ENCODE data around the gene TVP23B.
"Not testable (repeated sequence)": the region's sequence is repeated elsewhere in the genome, so short reads cannot be mapped to it uniquely, and the experiment has no call there.

TVP23B gene

DNA sequence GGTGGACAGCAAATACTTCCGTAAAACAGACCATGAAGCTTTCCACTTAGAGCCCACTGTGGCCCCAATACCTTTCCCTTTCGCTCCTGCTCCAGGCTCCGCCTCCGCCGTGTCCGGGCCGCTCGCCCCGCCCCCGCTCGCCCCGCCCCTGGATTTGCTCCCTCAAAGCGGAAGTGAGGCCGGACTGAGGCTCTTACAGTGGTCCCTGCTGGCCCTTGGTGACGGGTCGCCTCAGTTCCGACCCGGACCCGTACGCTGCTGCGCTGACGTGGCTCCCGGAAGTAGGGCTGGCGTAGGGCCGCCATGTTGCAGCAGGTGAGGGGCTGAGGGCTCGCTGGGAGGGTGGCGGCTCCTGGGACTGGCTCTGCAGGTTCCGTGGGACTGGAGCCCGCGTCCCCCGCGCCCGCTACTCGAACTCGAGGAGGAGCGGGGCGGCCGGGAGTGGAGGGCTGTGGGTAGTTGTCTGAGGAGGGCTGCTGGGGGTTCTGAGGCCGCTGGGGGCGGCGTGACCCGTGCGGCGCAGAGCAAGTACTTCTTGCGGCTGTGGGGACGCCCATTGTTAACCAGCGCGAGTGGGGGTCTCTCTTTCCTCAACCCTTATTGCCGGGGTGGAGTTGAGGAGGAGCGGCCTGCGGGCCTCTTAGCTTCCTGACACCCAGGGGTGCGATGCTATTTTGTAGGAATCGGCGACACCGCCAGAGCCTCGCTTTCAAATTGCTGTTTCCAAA lies at the start of gene TVP23B:
Gene TVP23B (plus strand): TSS at position 193 of the 728 bp plus-strand sequence. CDS start 111 bp downstream, at position 304.
- DNase-seq (ENCODE audit: low read depth, low spot score) = peak; percentile 53

DNA sequence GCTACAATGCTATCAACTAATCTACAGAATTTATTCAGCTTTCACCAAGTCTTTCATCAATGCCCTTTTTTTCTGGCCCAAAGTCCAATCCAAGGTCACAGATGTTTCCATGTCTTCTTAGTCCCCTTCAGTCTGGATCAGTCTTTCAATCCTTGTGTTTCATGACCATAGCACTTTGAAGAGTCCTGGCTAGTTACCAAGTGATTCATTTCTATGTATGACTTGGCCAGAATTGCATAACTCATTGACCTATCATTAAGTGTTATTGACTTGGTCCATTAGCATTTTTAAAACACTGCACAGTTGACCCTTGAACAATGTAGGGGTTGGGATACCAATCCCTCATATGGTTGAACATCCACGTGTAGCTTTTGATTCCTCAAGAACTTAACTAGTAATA lies 48.5 kb upstream of the TVP23B start:
- not testable (repeated sequence) for DNase-seq (ENCODE audit: low read depth, low spot score)

DNA sequence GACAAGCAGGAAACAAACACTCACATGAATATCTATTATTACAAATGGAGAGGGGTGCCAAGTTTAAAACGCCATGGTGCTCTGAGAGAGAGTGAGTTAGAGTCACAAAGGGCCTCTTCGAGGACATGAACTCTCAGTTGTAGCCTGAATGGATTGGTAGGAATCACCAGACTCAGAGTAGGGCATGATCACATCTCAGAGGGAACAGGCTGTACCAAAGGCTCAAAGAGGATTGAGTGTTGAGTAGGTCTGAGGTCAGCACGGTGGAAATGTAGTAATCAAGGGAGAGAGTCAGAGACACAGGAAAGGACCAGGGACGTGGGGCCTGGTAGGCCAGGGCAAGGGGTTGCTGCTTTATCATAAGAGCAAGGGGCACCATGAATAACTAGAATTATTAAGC lies 47.6 kb upstream of the TVP23B start:
- not testable (repeated sequence) for DNase-seq (ENCODE audit: low read depth, low spot score)

DNA sequence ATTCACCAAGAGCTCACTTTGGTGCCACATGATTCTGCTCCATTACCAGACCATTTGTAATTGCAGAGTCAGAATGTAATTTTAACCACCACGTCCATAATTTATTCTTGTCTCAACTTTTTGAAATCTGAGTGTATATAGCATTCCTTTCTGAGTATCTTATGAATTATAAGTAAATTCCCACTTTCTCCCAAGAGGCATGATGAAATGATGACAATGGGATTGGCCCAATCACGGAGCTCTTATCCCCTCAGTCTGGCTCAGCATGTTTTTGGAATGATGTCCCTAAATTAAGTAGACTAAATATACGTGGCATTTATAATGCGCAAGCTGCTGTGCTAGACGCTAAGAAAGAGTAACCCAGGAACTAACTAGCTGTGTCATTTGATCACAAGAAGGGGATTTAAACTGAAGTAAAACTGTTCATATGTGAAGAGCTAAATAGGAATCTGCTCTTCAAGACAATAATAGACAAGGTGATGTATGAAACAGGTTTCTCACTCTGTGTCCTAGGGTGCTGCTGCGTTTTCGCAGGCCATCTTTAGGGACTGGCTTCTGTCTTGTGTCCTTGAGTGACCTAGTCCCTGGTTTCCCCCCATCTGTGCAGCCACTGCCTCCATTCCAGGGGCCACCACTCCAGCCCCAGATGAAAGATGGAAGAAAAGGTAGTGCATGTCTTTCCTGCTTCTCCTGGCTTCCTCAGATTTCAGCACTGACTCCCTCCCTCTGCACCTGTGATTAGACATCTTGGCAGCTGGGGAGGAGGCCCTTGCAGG lies 41.2 kb upstream of the TVP23B start:
- DNase-seq (ENCODE audit: low read depth, low spot score) = not testable (repeated sequence)

DNA sequence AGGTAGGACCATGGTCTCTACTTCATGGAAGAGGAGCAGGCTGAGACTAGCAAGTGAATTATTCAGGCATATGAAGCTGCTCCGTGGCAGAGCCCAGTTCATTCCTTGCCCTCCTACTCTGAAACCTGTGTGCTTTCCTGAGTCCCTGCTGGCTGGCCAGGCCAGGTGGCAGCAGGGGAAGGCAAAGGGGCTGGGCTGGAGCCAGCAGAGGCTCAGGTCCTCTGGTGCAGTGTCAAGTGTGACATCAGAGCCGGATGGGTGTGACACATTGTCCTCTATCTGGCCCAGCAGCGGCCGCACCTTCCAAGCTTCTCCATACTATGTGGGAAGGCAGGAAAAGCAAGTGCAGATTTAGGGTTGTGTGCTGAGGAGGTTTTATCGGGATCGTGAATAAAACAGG lies 39.8 kb upstream of the TVP23B start:
- DNase-seq (ENCODE audit: low read depth, low spot score) = not testable (repeated sequence)

DNA sequence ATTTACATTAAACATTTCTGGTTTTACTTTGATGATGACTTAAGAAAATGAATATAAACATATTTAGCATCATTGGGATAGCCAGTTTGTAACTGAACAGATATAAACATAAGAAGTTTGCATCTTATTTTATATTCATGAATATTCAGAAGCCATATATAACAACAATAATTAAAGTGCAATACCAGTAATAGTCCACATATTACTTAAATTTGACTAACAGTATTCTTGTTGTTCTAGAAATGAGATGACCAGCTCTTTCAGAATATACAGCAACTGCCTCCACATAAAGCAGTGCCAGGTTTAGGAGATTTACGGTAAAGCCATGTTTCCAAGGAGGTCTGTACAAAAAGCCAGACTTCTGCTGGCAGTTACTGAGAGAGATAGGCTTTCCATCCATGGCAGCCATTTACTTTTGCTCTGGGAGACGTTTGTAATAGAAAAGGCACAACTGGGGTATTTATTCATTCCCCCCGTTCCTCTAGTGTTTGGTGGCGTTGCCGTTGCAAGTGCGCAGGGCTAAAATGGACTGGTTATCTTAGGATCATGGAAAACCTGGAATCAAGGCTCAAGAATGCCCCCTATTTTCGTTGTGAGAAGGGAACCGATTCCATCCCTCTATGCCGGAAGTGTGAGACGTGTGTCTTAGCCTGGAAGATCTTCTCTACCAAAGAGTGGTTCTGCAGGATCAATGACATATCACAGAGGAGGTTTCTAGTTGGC lies 37.1 kb upstream of the TVP23B start, which contains the start of gene FBXW10:
Gene FBXW10 (plus strand): TSS at position 356 of the 723 bp plus-strand sequence. CDS start 191 bp downstream, at position 547.
- DNase-seq (ENCODE audit: low read depth, low spot score) = not testable (repeated sequence)

DNA sequence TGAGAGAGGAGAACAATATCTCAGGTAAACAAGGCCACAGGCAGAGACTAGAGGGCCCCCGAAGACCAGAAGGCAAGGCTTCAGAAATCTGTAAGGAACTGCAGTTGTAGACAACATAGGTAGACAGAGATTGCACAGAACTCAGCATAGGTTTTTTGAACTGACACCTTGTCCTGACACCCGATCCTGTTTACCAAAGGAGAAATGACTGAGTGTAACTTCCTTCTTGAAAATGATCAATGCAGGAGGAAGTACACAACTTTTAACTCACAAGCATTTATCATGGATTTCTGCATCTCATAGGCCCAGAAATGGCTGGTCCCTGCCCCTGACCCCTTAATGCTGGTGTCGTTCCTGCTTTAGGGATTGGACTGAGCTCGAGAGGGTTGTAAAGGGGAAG lies 36.3 kb upstream of the TVP23B start:
- DNase-seq (ENCODE audit: low read depth, low spot score) = not testable (repeated sequence)

DNA sequence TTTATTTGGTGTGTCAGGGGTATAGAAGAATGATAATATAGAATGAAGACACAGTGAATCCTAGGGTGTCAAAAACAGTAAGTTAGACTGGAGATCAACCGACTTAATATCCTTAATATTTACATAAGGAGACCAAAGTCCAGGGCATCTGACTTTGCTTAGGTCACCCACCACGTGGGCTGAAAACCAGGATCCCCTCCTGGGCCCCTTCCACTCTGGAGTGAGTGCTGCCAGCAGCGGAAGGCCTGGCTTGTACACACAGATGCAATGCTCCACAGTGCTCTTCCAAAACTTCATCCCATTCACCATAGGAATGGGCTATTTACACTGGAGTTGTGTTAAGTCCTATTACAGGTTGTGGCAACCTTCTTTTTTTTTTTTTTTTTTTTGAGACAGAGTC lies 34.4 kb upstream of the TVP23B start:
- DNase-seq (ENCODE audit: low read depth, low spot score) = not testable (repeated sequence)

DNA sequence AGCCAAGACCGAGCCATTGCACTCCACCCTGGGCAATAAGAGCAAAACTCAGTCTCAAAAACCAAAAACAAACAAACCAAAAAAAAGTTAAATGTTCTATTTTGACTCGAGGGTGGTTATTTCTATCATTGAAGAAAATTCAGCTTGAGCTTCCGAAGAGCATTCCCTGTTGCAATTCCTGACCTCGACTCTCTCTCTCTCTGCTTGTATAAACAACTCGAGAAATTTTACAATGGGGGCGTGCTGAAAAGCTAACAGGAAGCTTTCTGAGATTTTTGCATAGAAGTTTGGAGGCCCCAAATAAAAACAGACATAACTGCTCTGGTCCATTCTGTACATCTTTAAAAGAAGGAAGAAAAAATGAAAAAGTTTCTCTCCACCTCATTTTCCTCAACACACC lies 33.5 kb upstream of the TVP23B start:
- DNase-seq (ENCODE audit: low read depth, low spot score) = not testable (repeated sequence)

DNA sequence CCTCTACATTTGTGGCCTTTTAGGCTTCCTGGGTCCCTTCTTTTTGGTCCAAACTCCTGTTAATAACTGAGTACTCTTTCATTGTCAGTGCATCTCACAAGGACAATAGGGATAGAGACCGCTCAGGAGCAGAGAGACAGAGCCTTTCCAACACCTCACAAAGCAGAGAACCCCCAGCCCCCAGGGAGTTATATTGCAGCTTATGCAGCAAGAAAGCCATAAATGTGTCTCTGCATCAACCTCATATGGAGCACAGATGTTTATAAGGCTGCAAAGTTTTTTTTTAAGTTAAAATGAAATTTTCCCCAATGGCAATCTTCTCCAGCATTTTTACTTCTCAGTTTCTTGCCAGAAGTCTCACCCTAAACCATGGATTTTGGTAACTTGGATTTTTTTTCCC lies 30.7 kb upstream of the TVP23B start:
- DNase-seq (ENCODE audit: low read depth, low spot score) = not testable (repeated sequence)

DNA sequence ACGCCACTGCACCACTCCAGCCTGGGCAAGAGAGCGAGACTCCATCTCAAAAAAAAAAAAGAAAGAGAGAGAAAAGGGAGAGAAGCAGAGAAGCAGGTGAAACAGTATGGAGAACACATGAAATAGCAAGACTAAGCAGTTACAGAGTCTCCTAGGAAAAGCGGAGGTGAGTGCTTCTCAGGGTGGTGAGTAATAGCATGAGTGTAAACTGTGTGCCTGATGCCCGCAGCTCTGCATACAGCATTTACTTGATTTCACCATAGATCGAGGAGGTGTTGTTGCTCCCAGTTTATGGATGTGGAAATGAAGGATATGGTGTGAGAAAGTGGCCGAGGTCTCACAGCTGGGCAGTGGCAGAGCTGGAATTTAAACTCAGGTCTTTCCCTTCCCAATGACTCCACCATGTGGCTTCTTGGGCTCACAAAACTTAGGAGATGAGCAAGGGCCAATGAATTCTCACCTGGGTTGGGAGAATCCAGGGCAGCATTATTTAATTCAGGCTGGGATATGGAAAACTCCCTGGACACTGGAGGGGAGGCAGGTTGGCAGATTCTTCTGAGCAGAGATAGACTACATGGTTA lies 27.1 kb upstream of the TVP23B start:
- not testable (repeated sequence) for DNase-seq (ENCODE audit: low read depth, low spot score)

DNA sequence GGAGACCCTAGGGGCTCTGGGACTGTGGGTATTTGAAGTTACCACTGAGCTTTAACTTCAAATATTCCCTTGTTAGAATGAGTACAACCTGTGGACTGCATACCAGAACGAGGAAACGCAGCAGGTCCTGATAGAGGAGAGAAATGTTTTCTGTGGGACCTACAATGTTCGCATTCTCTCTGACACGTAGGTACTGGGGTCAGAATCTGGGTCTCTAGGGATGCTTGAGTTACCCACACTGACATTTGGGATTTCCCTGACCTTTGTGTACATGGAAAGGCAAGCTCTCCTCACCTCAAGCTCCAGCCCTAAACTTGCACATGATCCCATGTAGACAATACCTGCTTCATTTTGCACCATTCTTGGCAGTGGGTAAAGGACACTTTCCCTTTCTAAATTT lies 25.0 kb upstream of the TVP23B start:
- DNase-seq (ENCODE audit: low read depth, low spot score) = not testable (repeated sequence)

DNA sequence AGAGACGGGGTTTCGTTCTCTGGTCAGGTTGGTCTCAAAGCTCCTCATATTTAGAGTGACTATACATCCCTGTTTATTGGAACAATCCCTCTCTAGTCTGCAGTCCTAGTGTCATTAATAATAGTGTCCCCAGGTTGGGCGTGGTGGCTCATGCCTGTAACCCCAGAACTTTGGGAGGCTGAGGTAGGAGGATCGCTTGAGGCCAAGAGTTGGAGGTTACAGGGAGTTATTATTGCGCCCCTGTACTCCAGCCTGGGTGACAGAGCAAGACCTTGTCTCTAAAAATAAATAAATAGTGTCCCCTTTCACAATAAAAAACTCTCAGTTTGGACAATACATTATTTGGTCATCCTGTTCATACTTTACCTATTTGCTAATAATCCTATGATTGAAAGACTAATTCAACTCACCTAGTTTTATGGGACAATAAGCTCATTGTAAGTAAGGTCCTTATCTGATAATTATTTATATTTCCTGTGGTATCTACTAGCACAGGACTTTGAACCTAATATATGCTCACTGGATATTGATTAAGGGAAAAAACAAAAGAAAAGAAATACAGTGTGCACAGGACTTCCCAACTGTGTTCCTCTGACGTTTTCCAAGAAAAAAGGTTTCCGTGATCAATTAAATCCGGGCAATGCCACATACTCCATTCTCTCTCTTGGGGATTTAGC lies 23.5 kb upstream of the TVP23B start:
- DNase-seq (ENCODE audit: low read depth, low spot score) = not testable (repeated sequence)

DNA sequence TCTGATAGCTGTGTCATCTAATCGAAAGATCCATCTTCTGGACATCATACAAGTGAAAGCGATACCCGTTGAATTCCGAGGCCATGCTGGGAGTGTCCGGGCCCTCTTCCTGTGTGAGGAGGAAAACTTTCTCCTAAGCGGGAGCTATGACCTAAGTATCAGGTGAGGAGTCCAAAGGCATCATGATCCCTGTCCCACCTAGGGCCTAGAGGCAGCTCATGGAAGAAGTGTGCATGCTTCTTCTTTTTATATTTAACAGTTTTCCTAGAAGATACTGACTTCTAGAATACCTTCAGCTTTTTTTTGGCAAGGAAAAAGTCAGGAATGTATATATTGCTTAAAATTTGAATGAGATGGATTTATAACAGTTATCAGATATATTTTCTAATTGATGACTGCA lies 22.6 kb upstream of the TVP23B start:
- not testable (repeated sequence) for DNase-seq (ENCODE audit: low read depth, low spot score)

DNA sequence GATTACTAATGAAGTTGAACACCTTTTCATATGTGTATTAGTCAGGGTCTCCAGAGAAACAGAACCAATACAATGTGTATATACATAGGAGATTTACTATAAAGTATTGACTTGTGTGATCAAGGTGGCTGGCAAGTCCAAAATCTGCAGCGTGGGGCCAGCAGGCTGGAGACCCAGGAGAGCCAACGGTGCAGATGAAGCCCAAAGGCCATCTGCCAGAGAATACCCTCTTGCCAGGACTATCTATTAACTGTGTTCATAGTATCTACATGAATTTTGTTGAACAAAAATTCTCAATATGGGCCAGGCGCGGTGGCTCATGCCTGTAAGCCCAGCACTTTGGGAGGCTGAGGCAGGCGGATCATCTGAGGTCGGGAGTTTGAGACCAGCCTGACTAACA lies 20.8 kb upstream of the TVP23B start:
- DNase-seq (ENCODE audit: low read depth, low spot score) = not testable (repeated sequence)

DNA sequence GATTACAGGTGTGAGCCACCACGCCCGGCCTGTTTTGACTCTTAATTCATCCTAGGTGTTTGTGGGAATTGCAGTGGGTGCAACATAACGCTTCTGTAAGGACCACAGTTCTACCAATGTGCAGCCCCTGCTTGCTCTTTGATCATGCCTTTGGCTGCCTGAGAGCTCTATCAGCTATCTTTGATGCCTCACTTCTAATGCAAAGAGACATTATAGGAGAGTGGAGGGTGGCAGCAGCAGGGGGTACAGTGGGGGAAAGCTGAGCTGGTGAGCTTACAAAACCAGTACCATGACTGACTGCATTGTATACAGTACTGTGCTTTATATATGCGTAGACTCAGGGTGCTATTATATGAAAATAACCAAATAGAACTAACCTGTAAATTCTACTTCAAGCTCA lies 10.4 kb upstream of the TVP23B start:
- DNase-seq (ENCODE audit: low read depth, low spot score) = not testable (repeated sequence)

DNA sequence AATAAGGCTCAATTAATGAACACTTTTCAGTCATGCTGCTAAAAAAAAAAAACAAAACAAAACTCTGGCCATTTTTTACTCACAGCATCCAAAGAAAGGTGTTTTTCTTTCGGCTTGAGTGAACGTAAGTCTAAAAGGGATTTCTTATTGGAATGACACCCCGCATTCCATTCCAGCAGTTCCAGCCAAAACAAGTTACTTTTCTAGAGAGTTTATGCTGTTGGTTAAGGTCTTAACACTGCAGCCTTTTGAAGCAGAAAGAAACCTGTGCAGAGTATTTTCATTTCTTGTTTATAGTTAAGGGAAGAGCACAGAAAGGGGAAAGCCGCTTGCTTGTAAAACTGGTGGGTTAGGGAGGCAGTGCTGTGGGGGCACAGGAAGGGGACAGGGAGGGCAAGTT lies 9.9 kb upstream of the TVP23B start:
- DNase-seq (ENCODE audit: low read depth, low spot score) = not testable (repeated sequence)

DNA sequence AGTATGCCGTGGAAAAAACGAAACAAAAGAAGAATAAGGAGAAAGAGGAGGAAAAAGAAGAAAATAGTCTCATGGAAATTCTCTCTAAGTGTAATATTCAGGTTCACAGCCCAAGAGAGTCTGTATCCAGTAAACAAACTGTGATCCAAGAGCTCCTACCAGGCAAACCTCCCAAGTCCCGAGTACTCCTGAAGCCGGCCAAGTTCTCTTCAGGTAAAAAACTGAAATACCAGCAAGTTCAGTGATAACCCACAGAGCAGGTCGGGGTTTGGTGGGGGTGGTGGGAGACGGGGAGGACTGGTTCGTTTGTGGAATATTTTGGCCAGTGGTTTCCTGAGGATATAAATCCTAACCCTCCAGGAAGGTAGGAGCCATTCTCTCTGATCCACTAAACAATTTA lies 8.5 kb upstream of the TVP23B start:
- no peak for DNase-seq (ENCODE audit: low read depth, low spot score)

DNA sequence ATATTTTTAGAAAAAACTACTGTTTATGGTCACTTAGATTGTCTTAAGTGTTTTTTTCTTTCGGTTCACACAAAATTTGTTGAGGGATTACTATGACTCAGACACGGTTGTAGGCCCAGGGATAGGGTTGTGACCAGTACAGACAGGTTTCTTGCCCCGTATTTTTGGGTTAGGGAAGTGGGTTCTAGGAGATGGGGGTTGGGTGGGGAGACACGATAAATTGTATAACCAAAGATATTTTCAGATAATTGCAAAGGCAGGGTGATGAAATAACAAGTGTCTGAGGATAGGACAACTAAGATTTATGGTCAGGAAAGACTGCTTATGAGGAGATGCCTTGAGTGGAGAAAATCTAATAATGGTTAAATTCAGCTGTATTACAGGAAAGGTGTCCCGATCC lies 822 bp downstream of the TVP23B start:
- not testable (repeated sequence) for DNase-seq (ENCODE audit: low read depth, low spot score)

DNA sequence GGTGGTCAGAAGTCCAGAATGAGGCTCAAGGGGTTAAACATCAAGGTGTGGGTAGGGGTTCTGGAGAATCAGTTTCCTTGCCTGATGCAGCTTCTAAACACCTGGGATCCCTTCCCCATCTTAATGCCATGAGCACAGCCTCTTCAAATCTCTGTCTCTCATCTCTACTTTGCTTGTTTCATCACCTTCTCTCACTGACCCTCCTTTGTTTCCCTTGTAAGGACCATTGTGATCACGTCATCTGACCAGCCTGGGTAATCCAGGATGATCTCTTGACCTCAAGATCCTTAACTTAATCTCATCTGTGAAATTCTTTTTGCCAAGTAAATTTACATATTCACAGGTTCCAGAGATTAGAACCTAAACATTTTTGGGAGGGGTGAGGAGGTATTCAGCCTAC lies 5.0 kb downstream of the TVP23B start:
- DNase-seq (ENCODE audit: low read depth, low spot score) = not testable (repeated sequence)

DNA sequence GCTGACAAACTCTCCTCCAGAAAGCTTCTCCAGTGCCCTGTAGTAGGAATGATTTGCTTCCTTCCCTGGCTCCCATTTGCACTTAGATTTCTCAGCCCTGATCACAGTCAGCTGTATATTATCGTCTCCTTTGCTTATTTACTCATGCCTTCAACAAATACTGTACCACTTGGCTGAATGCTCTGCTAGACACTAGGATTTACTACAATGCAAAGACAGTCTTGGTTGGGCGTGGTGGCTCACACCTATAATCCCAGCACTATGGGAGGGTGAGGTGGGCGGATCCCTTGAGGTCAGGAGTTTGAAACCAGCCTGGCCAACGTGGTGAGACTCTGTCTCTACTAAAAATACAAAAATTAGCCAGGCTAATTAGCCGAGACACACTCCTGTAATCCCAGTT lies 5.9 kb downstream of the TVP23B start:
- DNase-seq (ENCODE audit: low read depth, low spot score) = not testable (repeated sequence)

All from smooth muscle cell of the brain vasculature (primary cell).